Measurements from ENCODE around the gene SCN4A.
A peak's percentile ranks its signal among the peaks of the same experiment; 100 is the strongest.
"Not testable (repeated sequence)": the region's sequence is repeated elsewhere in the genome, so short reads cannot be mapped to it uniquely, and the experiment has no call there.

The SCN4A gene

DNA sequence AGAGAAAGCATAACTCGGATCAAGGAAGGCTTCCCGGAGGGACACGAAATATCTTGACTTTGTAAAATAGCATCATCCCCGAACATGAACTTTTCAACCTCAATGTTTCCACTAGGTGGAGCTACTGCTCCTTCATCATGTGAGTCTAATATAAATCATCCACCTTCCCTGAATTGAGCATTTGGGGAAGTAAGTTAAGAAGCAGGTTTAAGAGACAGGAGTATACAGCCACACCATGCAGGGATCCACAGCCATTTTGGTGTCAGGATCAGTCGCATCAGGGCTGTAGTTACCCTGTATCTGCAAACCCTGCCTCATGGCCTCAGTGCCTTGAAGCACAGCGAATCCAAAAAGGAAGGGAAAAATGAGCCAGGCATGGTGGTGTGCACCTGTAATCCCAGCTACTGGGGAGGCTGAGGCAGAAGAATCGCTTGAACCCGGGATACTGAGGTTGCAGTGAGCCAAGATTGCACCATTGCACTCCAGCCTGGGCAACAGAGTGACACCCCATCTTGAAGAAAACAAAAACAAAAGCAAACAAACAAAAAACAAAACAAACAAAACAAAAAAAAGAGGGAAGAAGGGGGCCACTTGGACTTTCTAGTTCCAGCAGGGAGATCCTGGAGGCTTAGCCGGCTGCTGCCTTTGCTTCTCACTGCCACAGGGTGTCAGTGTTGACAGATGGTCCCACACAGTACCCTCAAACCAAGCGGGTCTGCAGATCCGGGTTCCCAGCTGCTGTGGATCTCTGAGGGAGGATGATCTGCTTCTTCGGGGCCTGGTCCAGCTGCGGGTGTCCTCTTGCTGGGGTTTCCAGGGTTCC, 83.5 kb downstream of the SCN4A start:
- not testable (repeated sequence) for H3K79me2 ChIP-seq (ENCODE audit: insufficient read depth, low read length); H3K4me2 ChIP-seq (ENCODE audit: insufficient read depth, low read length); H3K36me3 ChIP-seq (ENCODE audit: insufficient read depth, low read length); H3K9me3 ChIP-seq (ENCODE audit: insufficient read depth, low read length, severe bottlenecking); H3K27ac ChIP-seq (ENCODE audit: low read length); H3K4me3 ChIP-seq (ENCODE audit: low read depth in 1 of 2, low read length in 2 of 2); H2AFZ ChIP-seq (ENCODE audit: low read depth, low read length); H3K27me3 ChIP-seq (ENCODE audit: insufficient read depth, low read length, poor library complexity); H3K4me1 ChIP-seq (ENCODE audit: insufficient read depth, low read length); H4K20me1 ChIP-seq (ENCODE audit: insufficient read depth, low read length); H3K9ac ChIP-seq (ENCODE audit: low read depth, low read length)
- DNase-seq (peak; percentile 52), ATAC-seq (ENCODE audit: insufficient read depth, low read depth) (peak; percentile 95)
- TF ChIP-seq, protein P1, sequence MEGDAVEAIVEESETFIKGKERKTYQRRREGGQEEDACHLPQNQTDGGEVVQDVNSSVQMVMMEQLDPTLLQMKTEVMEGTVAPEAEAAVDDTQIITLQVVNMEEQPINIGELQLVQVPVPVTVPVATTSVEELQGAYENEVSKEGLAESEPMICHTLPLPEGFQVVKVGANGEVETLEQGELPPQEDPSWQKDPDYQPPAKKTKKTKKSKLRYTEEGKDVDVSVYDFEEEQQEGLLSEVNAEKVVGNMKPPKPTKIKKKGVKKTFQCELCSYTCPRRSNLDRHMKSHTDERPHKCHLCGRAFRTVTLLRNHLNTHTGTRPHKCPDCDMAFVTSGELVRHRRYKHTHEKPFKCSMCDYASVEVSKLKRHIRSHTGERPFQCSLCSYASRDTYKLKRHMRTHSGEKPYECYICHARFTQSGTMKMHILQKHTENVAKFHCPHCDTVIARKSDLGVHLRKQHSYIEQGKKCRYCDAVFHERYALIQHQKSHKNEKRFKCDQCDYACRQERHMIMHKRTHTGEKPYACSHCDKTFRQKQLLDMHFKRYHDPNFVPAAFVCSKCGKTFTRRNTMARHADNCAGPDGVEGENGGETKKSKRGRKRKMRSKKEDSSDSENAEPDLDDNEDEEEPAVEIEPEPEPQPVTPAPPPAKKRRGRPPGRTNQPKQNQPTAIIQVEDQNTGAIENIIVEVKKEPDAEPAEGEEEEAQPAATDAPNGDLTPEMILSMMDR (IDR thresholded peaks at IDR 0.05; ENCODE audit: borderline replicate concordance, extremely low read depth, low read length, poor library complexity, severe bottlenecking) = peak; percentile 61

All from DND-41 (cell line).